GM15510 (cell line): ENCODE measurements around the gene NOD1.
A peak's percentile ranks its signal among the peaks of the same experiment; 100 is the strongest.

Experiments used
- POLR2A ChIP-seq: IDR thresholded peaks from 3 replicates; pipeline ENCODE4 v1.6.1; 2011; ENCODE audit warnings: borderline replicate concordance; ENCODE audit not compliant: insufficient read length; ENCODE audit errors: extremely low read depth

Gene NOD1

DNA sequence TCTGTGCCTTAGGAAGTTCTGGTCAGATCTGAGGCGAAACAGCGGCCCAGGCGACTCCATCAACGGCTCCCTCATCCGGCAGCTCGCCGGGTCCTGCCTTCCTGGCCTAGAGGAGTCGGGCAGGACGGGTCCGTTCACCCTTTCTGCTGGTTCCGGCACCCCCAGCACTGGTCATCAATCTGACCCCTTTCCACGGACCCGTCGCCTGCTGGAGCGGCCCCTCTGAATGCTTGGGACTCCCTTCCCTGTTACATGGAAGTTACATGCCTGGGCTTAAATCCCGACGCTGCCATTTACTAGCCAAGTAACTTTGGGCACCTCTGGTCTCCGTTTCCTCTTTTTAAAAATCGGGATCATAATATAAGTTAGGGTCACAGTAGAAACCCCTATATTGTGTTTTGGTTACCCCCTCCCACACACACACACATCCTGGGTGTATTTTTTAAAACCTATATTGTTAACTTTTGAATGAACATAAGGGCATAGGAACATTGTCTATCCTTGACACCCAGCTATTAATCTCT is 26.7 kb upstream of the NOD1 start:
- no peak for TF ChIP-seq POLR2A

GRCh38 chr7:30504301-30505173 is 26.0 kb upstream of the NOD1 start, which contains the start of gene GGCT:
Gene GGCT (minus strand): TSS chr7:30504829. CDS start chr7:30504709, 120 bp downstream.
- TF ChIP-seq POLR2A: peak; percentile 90

GRCh38 chr7:30503274-30504212 is 25.0 kb upstream of the NOD1 start:
- TF ChIP-seq POLR2A: no peak

GRCh38 chr7:30502470-30503251 is 24.1 kb upstream of the NOD1 start:
- no peak for TF ChIP-seq POLR2A

DNA sequence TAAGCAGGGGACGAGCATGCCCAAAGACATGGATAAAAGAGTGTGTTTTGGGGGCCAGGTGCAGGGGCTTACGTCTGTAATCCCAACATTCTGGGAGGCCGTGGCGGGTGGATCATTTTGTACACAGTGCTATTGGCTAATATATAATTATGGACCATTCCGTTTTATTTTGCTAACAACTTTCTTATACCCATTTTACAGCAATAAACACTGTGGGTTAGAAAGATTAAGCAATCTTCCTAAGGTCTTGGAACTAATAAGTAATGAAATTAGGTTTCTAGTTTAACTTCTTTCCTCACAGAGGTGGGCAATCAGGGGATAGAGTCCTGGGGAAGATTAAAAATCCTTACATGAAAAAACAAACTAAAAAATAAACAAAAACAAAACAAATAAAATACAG is 22.7 kb upstream of the NOD1 start:
- TF ChIP-seq POLR2A: no peak

- no peak for TF ChIP-seq POLR2A
These were observed 14.6 kb upstream of the NOD1 start for GRCh38 chr7:30493228-30493627.

DNA sequence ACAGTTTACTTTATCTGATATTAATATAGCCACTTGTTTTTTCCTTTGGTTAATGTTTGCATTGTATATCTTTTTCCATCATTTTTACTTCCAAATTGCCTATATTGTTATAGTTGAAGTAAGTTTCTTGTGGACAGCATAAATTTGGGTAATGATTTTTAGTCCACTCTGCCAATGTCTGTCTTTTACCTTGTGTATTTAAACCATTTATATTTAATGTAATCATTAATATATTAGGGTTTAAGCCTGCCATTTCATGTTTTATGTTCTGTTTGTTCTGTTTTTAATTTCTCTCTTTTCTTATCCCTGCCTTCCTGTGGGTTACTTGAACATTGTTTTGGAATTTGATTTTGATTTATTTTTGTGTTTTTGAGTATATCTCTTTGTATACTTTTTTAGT is 12.8 kb upstream of the NOD1 start:
- no peak for TF ChIP-seq POLR2A

DNA sequence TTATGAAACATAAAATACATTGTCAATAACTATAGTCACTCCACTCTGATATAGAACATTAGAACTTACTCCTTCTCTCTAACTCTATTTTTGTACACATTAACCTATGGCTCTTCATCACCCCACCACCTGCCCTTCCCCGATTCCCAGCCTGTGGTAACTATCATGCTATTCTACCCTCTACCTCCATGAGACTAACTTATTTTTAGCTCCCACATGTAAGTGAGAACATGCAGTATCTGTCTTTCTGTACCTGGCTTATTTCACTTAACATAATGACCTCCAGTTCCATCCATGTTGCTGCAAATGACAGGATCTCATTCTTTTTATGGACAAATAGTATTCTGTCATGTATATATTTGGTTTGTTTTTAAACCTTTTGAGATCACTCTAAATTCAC is 8.8 kb upstream of the NOD1 start:
- TF ChIP-seq POLR2A: no peak

DNA sequence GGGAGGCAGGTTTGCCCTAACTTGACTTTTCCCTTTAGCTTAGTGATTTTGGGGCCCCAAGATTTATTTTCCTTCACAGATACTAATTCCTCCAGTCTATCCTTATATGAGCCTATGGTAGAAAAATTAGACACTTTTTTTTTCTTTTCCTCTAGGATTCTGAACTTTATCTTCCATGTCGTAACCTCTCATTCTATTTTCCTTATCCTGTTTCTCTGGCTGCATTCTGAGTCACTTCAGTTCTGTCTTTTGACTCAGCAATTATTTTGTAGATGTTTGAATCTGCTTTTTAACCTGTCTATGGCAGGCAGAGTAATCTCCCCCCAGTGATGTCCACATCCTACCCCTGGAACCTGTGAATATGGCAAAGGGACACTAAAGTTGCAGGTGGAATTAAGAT is 7.1 kb upstream of the NOD1 start:
- no peak for TF ChIP-seq POLR2A

DNA sequence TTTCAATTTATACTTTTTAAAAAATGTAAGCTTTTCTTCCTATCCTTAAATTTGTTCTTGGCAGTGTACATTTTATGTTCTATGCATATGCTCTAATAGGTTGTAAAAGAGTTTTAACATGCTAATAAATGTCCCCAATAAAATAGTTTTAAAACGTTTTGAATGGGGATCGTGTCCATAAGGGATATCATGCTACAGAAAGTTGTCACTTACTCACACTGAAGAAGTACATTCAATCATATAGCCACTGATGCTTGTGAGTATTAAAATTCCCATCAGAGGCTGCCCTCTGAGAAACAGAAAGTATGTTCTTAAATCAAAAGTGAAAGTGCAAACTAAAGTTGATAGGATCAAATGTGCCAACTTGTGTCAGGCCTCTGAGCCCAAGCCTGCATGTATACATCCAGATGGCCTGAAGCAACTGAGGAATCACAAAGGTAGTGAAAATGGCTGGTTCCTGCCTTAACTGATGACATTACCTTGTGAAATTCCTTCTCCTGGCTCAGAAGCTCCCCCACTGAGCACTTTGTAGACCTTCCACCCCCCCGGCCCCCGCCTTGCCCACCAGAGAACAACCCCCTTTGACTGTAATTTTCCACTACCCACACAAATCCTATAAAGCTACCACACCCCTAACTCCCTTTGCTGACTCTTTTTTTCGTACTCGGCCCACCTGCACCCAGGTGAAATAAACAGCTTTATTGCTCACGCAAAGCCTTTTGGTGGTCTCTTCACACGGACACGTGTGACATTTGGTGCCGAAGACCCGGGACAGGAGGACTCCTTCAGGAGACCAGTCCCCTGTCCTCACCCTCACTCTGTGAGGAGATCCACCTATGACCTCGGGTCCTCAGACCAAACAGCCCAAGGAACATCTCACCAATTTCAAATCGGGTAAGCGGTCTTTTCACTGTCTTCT is 877 bp upstream of the NOD1 start:
- no peak for TF ChIP-seq POLR2A

- no peak for TF ChIP-seq POLR2A
These were observed 2.0 kb downstream of the NOD1 start for GRCh38 chr7:30476459-30477145.

DNA sequence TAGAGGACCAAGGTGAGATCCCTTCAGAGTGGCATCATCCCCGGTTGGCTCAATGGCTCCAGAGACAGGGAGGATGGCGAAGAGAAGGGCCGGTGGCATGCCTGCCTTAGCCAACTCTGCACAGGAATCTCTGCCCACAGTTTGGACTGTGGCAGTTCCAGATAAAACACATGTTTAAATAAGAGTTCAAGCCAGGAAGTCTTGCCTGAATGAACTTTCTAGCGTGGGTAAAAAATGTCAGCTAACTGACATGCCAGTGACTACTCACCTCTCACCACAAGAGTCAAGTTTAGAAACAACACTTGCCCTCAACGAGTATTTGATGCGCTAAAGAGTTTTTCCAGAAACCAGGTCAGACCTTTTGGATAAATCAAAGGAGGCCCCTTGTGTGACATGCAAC is 3.0 kb downstream of the NOD1 start:
- TF ChIP-seq POLR2A: no peak

GRCh38 chr7:30474893-30475292 is 3.7 kb downstream of the NOD1 start:
- no peak for TF ChIP-seq POLR2A
